ENCODE results near the gene TRMT2A.

The TRMT2A gene

GRCh38 chr22:20149257-20150250 lies 32.5 kb upstream of the TRMT2A start:
- DNase-seq, result no peak

- no peak for DNase-seq
Observed at GRCh38 chr22:20148414-20148813, 31.4 kb upstream of the TRMT2A start.

- no peak for DNase-seq
Observed at GRCh38 chr22:20147237-20147988, 30.4 kb upstream of the TRMT2A start.

- DNase-seq, result no peak
Observed at GRCh38 chr22:20146777-20147176, 29.8 kb upstream of the TRMT2A start.

- no peak for DNase-seq
Observed at GRCh38 chr22:20145832-20146223, 28.8 kb upstream of the TRMT2A start.

GRCh38 chr22:20145206-20145831 lies 28.3 kb upstream of the TRMT2A start:
- DNase-seq, result no peak

- DNase-seq, result no peak
Observed at GRCh38 chr22:20143883-20144665, 27.0 kb upstream of the TRMT2A start.

GRCh38 chr22:20142711-20143621 lies 25.9 kb upstream of the TRMT2A start:
- DNase-seq, result no peak

- DNase-seq, result no peak
Observed at GRCh38 chr22:20141186-20142077, 24.4 kb upstream of the TRMT2A start.

GRCh38 chr22:20140521-20140964 lies 23.5 kb upstream of the TRMT2A start:
- no peak for DNase-seq

GRCh38 chr22:20140107-20140445 lies 23.1 kb upstream of the TRMT2A start:
- no peak for DNase-seq

- no peak for DNase-seq
Observed at GRCh38 chr22:20139391-20140106, 22.5 kb upstream of the TRMT2A start.

GRCh38 chr22:20138868-20139267 lies 21.8 kb upstream of the TRMT2A start:
- DNase-seq, result no peak

GRCh38 chr22:20138417-20138738 lies 21.4 kb upstream of the TRMT2A start:
- DNase-seq, result no peak

- no peak for DNase-seq
Observed at GRCh38 chr22:20137671-20138416, 20.8 kb upstream of the TRMT2A start.

GRCh38 chr22:20137113-20137512 lies 20.1 kb upstream of the TRMT2A start:
- no peak for DNase-seq

- DNase-seq, result no peak
Observed at GRCh38 chr22:20136603-20136873, 19.5 kb upstream of the TRMT2A start.

GRCh38 chr22:20135806-20136602 lies 19.0 kb upstream of the TRMT2A start:
- DNase-seq, result no peak

GRCh38 chr22:20135265-20135664 lies 18.2 kb upstream of the TRMT2A start:
- no peak for DNase-seq
